H1 (cell line): ENCODE measurements around the gene BRD4. TPM values are rescaled to one million over a fixed set of nuclear protein-coding genes. Genes with fewer than 3 reads are reported as not detected.

Experiments
- CTCF ChIA-PET: fragments of 300-600 bp; sonication (Branson Sonifier 250); formaldehyde crosslinking; loops from one replicate; lab custom pipeline; 2021; ENCODE audit not compliant: partially characterized antibody; lab: Charles Lee
- POLR2A ChIA-PET: fragments of 300-600 bp; sonication (Branson Sonifier 250); formaldehyde crosslinking; loops from one replicate; lab custom pipeline; 2021; ENCODE audit warnings: inconsistent platforms; ENCODE audit not compliant: partially characterized antibody; lab: Charles Lee
- DNase-seq, 2 experiments: peaks; one replicate each; pipeline versions ENCODE4 v3.0.0 to v3.0.0-alpha.2; 2010 to 2022; ENCODE audit warnings: low spot score in 2 of 2, low read depth in 1 of 2, mixed read lengths in 1 of 2
- FAIRE-seq: peaks from 2 replicates; lab custom pipeline; 2011; peaks lifted over from hg19 to GRCh38; lab: Jason Lieb, UNC
- H2AFZ ChIP-seq: 2 replicates; pipeline ENCODE4 v1.8.1; 2012; ENCODE audit warnings: low read length, inconsistent platforms
- H2AK5ac ChIP-seq: 2 replicates; pipeline ENCODE4 v1.6.1; 2013; ENCODE audit warnings: low read depth, low read length
- H2BK120ac ChIP-seq: replicated peaks from 2 replicates; pipeline ENCODE3; 2013; ENCODE audit warnings: low read depth, low read length, inconsistent platforms
- H2BK12ac ChIP-seq: 2 replicates; pipeline ENCODE4 v1.6.1; 2013; ENCODE audit warnings: low read depth, low read length
- H2BK15ac ChIP-seq: 2 replicates; pipeline ENCODE4 v1.6.1; 2013; ENCODE audit warnings: low read length
- H2BK20ac ChIP-seq: 2 replicates; pipeline ENCODE4 v1.6.1; 2013; ENCODE audit warnings: low read length
- H2BK5ac ChIP-seq: 2 replicates; pipeline ENCODE4 v1.6.1; 2013; ENCODE audit warnings: low read depth, low read length
- H3K14ac ChIP-seq: 2 replicates; pipeline ENCODE4 v1.6.1; 2013; ENCODE audit warnings: inconsistent platforms; ENCODE audit not compliant: insufficient read length
- H3K18ac ChIP-seq: 2 replicates; pipeline ENCODE4 v1.6.1; 2013; ENCODE audit warnings: low read length; ENCODE audit errors: extremely low read depth
- H3K23ac ChIP-seq: 2 replicates; pipeline ENCODE4 v1.6.1; 2013; ENCODE audit warnings: inconsistent platforms; ENCODE audit not compliant: insufficient read length
- H3K23me2 ChIP-seq: 2 replicates; pipeline ENCODE4 v1.6.1; 2013; ENCODE audit warnings: low read depth, low read length
- H3K27ac ChIP-seq: 2 replicates; pipeline ENCODE4 v1.6.1; 2011; ENCODE audit warnings: low read depth, low read length, inconsistent platforms
- H3K27me3 ChIP-seq, 4 experiments: replicated peaks in 1 of 4; 1 replicate in 1 of 4; 2 replicates in 3 of 4; pipeline versions ENCODE4 v1.6.1 to v1.8.1; 2011 to 2013; ENCODE audit warnings: low read length in 3 of 4, mild to moderate bottlenecking in 3 of 4, inconsistent platforms in 2 of 4, mixed read lengths in 2 of 4, moderate library complexity in 1 of 4; ENCODE audit not compliant: control insufficient read depth in 3 of 4, insufficient read depth in 3 of 4; ENCODE audit errors: extremely low read depth in 1 of 4
- H3K36me3 ChIP-seq, 4 experiments: 2 replicates each; pipeline versions ENCODE4 v1.6.1 to v1.8.1; 2011 to 2013; ENCODE audit warnings: mild to moderate bottlenecking in 4 of 4, low read length in 3 of 4, moderate library complexity in 2 of 4, control low read depth in 1 of 4, inconsistent platforms in 1 of 4; ENCODE audit not compliant: insufficient read depth in 4 of 4, control insufficient read depth in 2 of 4
- H3K4ac ChIP-seq: replicated peaks from 2 replicates; pipeline ENCODE3; 2013; ENCODE audit warnings: low read length, low read depth, mixed read lengths, inconsistent platforms; ENCODE audit not compliant: insufficient read length
- H3K4me1 ChIP-seq, 4 experiments: replicated peaks in 1 of 4; 1 replicate in 1 of 4; 2 replicates in 3 of 4; pipeline versions ENCODE4 v1.6.1 to v1.8.1; 2011 to 2013; ENCODE audit warnings: low read length in 3 of 4, inconsistent platforms in 2 of 4, mixed read lengths in 1 of 4; ENCODE audit not compliant: insufficient read depth in 4 of 4, control insufficient read depth in 3 of 4
- H3K4me2 ChIP-seq, 2 experiments: 2 replicates each; pipeline versions ENCODE4 v1.6.1 to v1.8.1; 2011 to 2013; ENCODE audit warnings: low read depth in 2 of 2, low read length in 2 of 2, control low read depth in 1 of 2, inconsistent platforms in 1 of 2, mild to moderate bottlenecking in 1 of 2; ENCODE audit not compliant: insufficient read depth in 1 of 2
- H3K4me3 ChIP-seq, 4 experiments: fragments of 200-600, 300-600 bp in 1 of 4; sonication (generic), shearing (Covaris generic), sonication (Bioruptor Twin) in 1 of 4; 2 replicates each; pipeline versions ENCODE4 v1.5.1 to v1.8.1; 2011 to 2016; ENCODE audit warnings: low read length in 4 of 4, low read depth in 3 of 4, control low read depth in 2 of 4, inconsistent platforms in 2 of 4, mild to moderate bottlenecking in 2 of 4, mixed read lengths in 1 of 4, moderate library complexity in 1 of 4; ENCODE audit not compliant: insufficient read depth in 2 of 4; ENCODE audit errors: extremely low read depth in 1 of 4
- H3K56ac ChIP-seq: replicated peaks from 2 replicates; pipeline ENCODE3; 2013; ENCODE audit warnings: low read depth, mild to moderate bottlenecking, mixed read lengths, low read length, inconsistent platforms; ENCODE audit not compliant: insufficient read length
- H3K79me1 ChIP-seq: 2 replicates; pipeline ENCODE4 v1.6.1; 2013; ENCODE audit warnings: low read depth, low read length, control low read depth
- H3K79me2 ChIP-seq, 2 experiments: 2 replicates each; pipeline versions ENCODE4 v1.6.1 to v1.8.1; 2012 to 2013; ENCODE audit warnings: low read length in 2 of 2, mild to moderate bottlenecking in 2 of 2, inconsistent platforms in 1 of 2; ENCODE audit not compliant: insufficient read depth in 2 of 2, control insufficient read depth in 1 of 2
- H3K9ac ChIP-seq, 4 experiments: replicated peaks in 1 of 4; 1 replicate in 1 of 4; 2 replicates in 3 of 4; pipeline versions ENCODE4 v1.6.1 to v1.8.1; 2011 to 2013; ENCODE audit warnings: low read depth in 3 of 4, low read length in 3 of 4, control low read depth in 2 of 4, mild to moderate bottlenecking in 2 of 4, moderate library complexity in 2 of 4, inconsistent platforms in 1 of 4; ENCODE audit errors: extremely low read depth in 1 of 4
- H3K9me3 ChIP-seq, 2 experiments: 2 replicates each; pipeline versions ENCODE4 v1.6.1 to v1.8.1; 2012 to 2013; ENCODE audit warnings: mild to moderate bottlenecking in 2 of 2, moderate library complexity in 2 of 2, control low read depth in 1 of 2, inconsistent platforms in 1 of 2, low read depth in 1 of 2, low read length in 1 of 2, mixed read lengths in 1 of 2; ENCODE audit not compliant: insufficient read depth in 2 of 2
- H4K20me1 ChIP-seq, 2 experiments: replicated peaks in 1 of 2; 2 replicates each; pipeline versions ENCODE3 to v1.8.1; 2011 to 2013; ENCODE audit warnings: inconsistent platforms in 2 of 2, low read length in 2 of 2, mild to moderate bottlenecking in 1 of 2; ENCODE audit not compliant: insufficient read depth in 2 of 2, control insufficient read depth in 1 of 2
- H4K5ac ChIP-seq: 2 replicates; pipeline ENCODE4 v1.6.1; 2013; ENCODE audit warnings: low read length, low read depth, mixed read lengths, inconsistent platforms; ENCODE audit not compliant: insufficient read length
- H4K8ac ChIP-seq: 2 replicates; pipeline ENCODE4 v1.8.0; 2013; ENCODE audit warnings: mild to moderate bottlenecking, moderate library complexity, low read length, inconsistent platforms; ENCODE audit not compliant: insufficient read depth; ENCODE audit errors: extremely low read depth
- H4K91ac ChIP-seq: replicated peaks from 2 replicates; pipeline ENCODE3; 2013; ENCODE audit warnings: low read length, mixed read lengths, inconsistent platforms; ENCODE audit not compliant: insufficient read length
- BRCA1 ChIP-seq: IDR thresholded peaks from 2 replicates; pipeline ENCODE4 v1.6.1; 2012; ENCODE audit warnings: low read depth, low read length, improper control_type of control experiment
- CREB1 ChIP-seq: IDR thresholded peaks from 2 replicates; pipeline ENCODE4 v1.6.1; 2012; ENCODE audit warnings: inconsistent platforms
- EP300 ChIP-seq, 2 experiments: IDR thresholded peaks; 1 replicate in 1 of 2; 2 replicates in 1 of 2; pipeline ENCODE4 v1.6.1; 2011 to 2012; ENCODE audit warnings: low read depth in 2 of 2, low read length in 2 of 2, mild to moderate bottlenecking in 2 of 2, borderline replicate concordance in 1 of 2, inconsistent platforms in 1 of 2, moderate library complexity in 1 of 2
- GABPA ChIP-seq: IDR thresholded peaks from 2 replicates; pipeline ENCODE4 v1.6.1; 2011; ENCODE audit warnings: mild to moderate bottlenecking, low read length, moderate library complexity, borderline replicate concordance; ENCODE audit not compliant: insufficient read depth
- HDAC2 ChIP-seq, 2 experiments: fragments of 300-600 bp in 1 of 2; sonication (generic) in 1 of 2; IDR thresholded peaks; 2 replicates each; pipeline ENCODE4 v1.6.1; 2011 to 2012; ENCODE audit warnings: low read depth in 2 of 2, low read length in 2 of 2, mild to moderate bottlenecking in 2 of 2, moderate library complexity in 2 of 2, borderline replicate concordance in 1 of 2, inconsistent platforms in 1 of 2
- HDAC6 ChIP-seq: IDR thresholded peaks from one replicate; pipeline ENCODE4 v1.7.1; 2012; ENCODE audit warnings: low read depth, mild to moderate bottlenecking, inconsistent platforms, low read length, moderate library complexity
- KDM4A ChIP-seq: IDR thresholded peaks from one replicate; pipeline ENCODE4 v1.7.1; 2012; ENCODE audit warnings: low read depth, mild to moderate bottlenecking, moderate library complexity, low read length, inconsistent platforms; ENCODE audit not compliant: severe bottlenecking
- NRF1 ChIP-seq: IDR thresholded peaks from 2 replicates; pipeline ENCODE4 v1.6.1; 2011; ENCODE audit warnings: mild to moderate bottlenecking, low read depth, low read length, improper control_type of control experiment
- RNF2 ChIP-seq: fragments of 200-900, 300-1000 bp; sonication (generic); IDR thresholded peaks from 2 replicates; pipeline ENCODE4 v1.7.1; 2016; ENCODE audit warnings: borderline replicate concordance, low read depth, mild to moderate bottlenecking, antibody characterized with exemption, low read length; ENCODE audit not compliant: poor library complexity, severe bottlenecking; ENCODE audit errors: missing control alignments
- SRF ChIP-seq: IDR thresholded peaks from 2 replicates; pipeline ENCODE4 v1.6.1; 2011; ENCODE audit warnings: mild to moderate bottlenecking, low read depth, low read length, moderate library complexity
- TAF1 ChIP-seq: IDR thresholded peaks from 2 replicates; pipeline ENCODE4 v1.6.1; 2011; ENCODE audit warnings: mild to moderate bottlenecking, low read depth, low read length
- TBP ChIP-seq: IDR thresholded peaks from 2 replicates; pipeline ENCODE4 v1.6.1; 2011; ENCODE audit warnings: low read depth, low read length, improper control_type of control experiment
- TCF12 ChIP-seq: IDR thresholded peaks from 2 replicates; pipeline ENCODE4 v1.6.1; 2011; ENCODE audit warnings: low read depth, mild to moderate bottlenecking, low read length
- WGBS, 2 experiments: shearing (Covaris generic) in 1 of 2; methylation state at CpG; one replicate each; pipeline versions ENCODE4 v1.1.6 to v1.1.7; 2013 to 2015; ENCODE audit warnings: low lambda C conversion rate in 2 of 2, mixed read lengths in 2 of 2, inconsistent platforms in 1 of 2, low coverage in 1 of 2, missing lambda C conversion rate in 1 of 2; ENCODE audit not compliant: insufficient replicate concordance in 2 of 2, insufficient coverage in 1 of 2, insufficient read length in 1 of 2; ENCODE audit errors: extremely low coverage in 1 of 2, missing lambda C conversion rate in 1 of 2; 5-methylcytosine and 5-hydroxymethylcytosine counted together
- polyA plus RNA-seq, 7 experiments: library from polyadenylated mRNA; depleted of rRNA in 3 of 7; stranded (reverse) in 5 of 7; unstranded in 2 of 7; fragments of >200 nt in 5 of 7; fragments of 200-250 nt in 2 of 7; gene quantifications; 1 replicate in 5 of 7; 2 replicates in 1 of 7; 4 replicates in 1 of 7; pipeline versions ENCODE4 v1.2.1 to v1.2.3, GENCODE V29; 2011 to 2013; ENCODE audit warnings: missing spikeins in 2 of 7, mixed read lengths in 2 of 7
- total RNA-seq: library from RNA; stranded (reverse); fragmentation: NEBNext Ultra II Directional; extraction: Animal tissue kit (Norgen Biotek cat#: 25700); gene quantifications from 2 replicates; pipeline ENCODE4 v1.2.1, GENCODE V29; 2021

Gene BRD4
- total and polyA plus RNA-seq, 2 of the 8 experiments (the other 6 are each of a cell fraction or from before 2014, with no cell fraction given) = 14.1 to 146 TPM

DNA sequence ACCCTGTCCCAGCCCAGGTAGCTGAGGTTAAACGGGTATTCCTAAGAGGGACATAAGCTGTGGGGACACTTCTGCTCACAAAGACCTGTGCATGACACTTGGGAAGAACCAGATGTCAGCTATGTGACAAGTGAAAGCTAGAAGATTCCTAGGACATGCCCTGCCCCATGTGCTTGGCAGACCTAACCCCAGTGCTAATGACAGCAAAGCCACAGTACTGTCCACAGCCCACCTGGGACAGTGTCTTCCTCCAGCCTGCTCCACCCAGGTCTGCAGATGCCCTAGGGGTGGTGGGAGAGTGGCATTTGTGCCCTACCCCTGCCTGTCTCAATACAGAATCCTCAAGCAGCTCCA is 81.7 kb downstream of the BRD4 start:
- no peak overlapping the region for H4K5ac ChIP-seq
- DNase-seq (no peak), FAIRE-seq (no peak)
- H3K14ac ChIP-seq = no peak overlapping the region
- no peak overlapping the region for H3K18ac ChIP-seq
- peaks cover 19 to 58% (median 37%) of the 10 kb centered on the region in 4 experiments for H3K36me3 ChIP-seq
- H3K4me1 ChIP-seq = peaks cover 0 to 15% (median 4%) of the 10 kb centered on the region in 4 experiments; a peak in 5 of 7 replicates
- peak overlapping the region; percentile 43 for H3K27ac ChIP-seq
- H3K4ac ChIP-seq = no peak overlapping the region
- peaks cover 19% of the 10 kb centered on the region for H3K79me1 ChIP-seq
- ChIA-PET POLR2A (interaction anchor here (0.7 to 5.0 kb wide), 10 partner anchors 12 to 152 kb away, joined by 3 to 21 read pairs (median 3); partner anchors contain the start of genes AKAP8 and EPHX3), CTCF (interaction anchor here (0.7 to 6.5 kb wide), 23 partner anchors 10 to 931 kb away, joined by 3 to 81 read pairs (median 4); partner anchors contain the start of genes EPHX3 and SYDE1)
- no peaks in the 10 kb centered on the region for H3K27me3 ChIP-seq
- no peak overlapping the region for H3K9ac ChIP-seq
- no peaks in the 10 kb centered on the region for H3K9me3 ChIP-seq
- no peak overlapping the region for H2BK12ac ChIP-seq
- H2AK5ac ChIP-seq = no peak overlapping the region
- no peak overlapping the region for H4K8ac ChIP-seq
- H4K91ac ChIP-seq = no peak overlapping the region
- WGBS, 2 experiments = 85% methylated on average over 1 of the region's 1 CpG; no CpG with 5 or more reads in 1 of the 2 experiments
- no peak overlapping the region for H2AFZ ChIP-seq
- H3K4me3 ChIP-seq = no peak overlapping the region
- no peaks in the 10 kb centered on the region for H3K23me2 ChIP-seq
- H3K56ac ChIP-seq = no peak overlapping the region
- no peak overlapping the region for H3K23ac ChIP-seq
- no peak overlapping the region for H3K4me2 ChIP-seq
- peaks cover 37 to 41% of the 10 kb centered on the region in 2 experiments for H4K20me1 ChIP-seq
- H2BK20ac ChIP-seq = no peak overlapping the region
- H3K79me2 ChIP-seq = peaks cover 0 to 11% of the 10 kb centered on the region in 2 experiments; a peak in 2 of 4 replicates
- H2BK120ac ChIP-seq = no peak overlapping the region
- no peak overlapping the region for H2BK15ac ChIP-seq
- H2BK5ac ChIP-seq = peak overlapping the region; percentile 20; the same call in 1 of the 2 replicates
- TF ChIP-seq TBP = no peak
- TF ChIP-seq TCF12 = no peak
- TF ChIP-seq TAF1 = no peak
- no peak for TF ChIP-seq HDAC6
- TF ChIP-seq BRCA1 = no peak
- TF ChIP-seq HDAC2 (IDR thresholded peaks at IDR 0.05; ENCODE audit: borderline replicate concordance in 1 of 2, low read depth in 2 of 2, low read length in 2 of 2) = no peak
- no peak for TF ChIP-seq NRF1
- no peak for TF ChIP-seq GABPA
- TF ChIP-seq KDM4A = no peak
- no peak for TF ChIP-seq CREB1
- TF ChIP-seq EP300 (IDR thresholded peaks at IDR 0.05; ENCODE audit: borderline replicate concordance in 1 of 2, low read depth in 2 of 2, low read length in 2 of 2) = no peak
- TF ChIP-seq SRF = no peak
- TF ChIP-seq RNF2 = no peak
